Measurements from ENCODE around the gene GJA1. TPM values are rescaled to one million over a fixed set of nuclear protein-coding genes. Genes with fewer than 3 reads are reported as not detected.
"Not testable (repeated sequence)": the region's sequence is repeated elsewhere in the genome, so short reads cannot be mapped to it uniquely, and the experiment has no call there.

The GJA1 gene
- total RNA-seq, 1 experiment from 2014 or later = 120 TPM

GRCh38 chr6:121393731-121394505, 41.5 kb upstream of the GJA1 start:
- CTCF ChIA-PET = no interaction called here

GRCh38 chr6:121395736-121396135, 39.7 kb upstream of the GJA1 start:
- POLR2A ChIA-PET (ENCODE audit: low non-redundant PET) = no interaction called here
- no TSS peak for BruUV-seq (replicated peaks)
- TF ChIP-seq EZH2 (IDR thresholded peaks at IDR 0.05; ENCODE audit: borderline replicate concordance, low read depth, low read length, poor library complexity, severe bottlenecking) = no peak
- no peak for TF ChIP-seq CTCF (conservative IDR thresholded peaks at IDR 0.05; ENCODE audit: low read depth, low read length)
- Histone ChIP-seq H3K36me3 (ENCODE audit: insufficient read depth, low read length, poor library complexity, severe bottlenecking) (no peaks in the 10 kb centered on the region), H3K27me3 (replicated peaks; ENCODE audit: insufficient read depth, low read depth, low read length, poor library complexity) (no peaks in the 10 kb centered on the region), H3K4me1 (ENCODE audit: insufficient read depth, low read length, poor library complexity, severe bottlenecking) (no peaks in the 10 kb centered on the region), H3K4me3 (ENCODE audit: low read depth, low read length, poor library complexity, severe bottlenecking) (no peak overlapping the region), H3K27ac (ENCODE audit: low read depth, low read length, poor library complexity, severe bottlenecking) (no peak overlapping the region), H3K9me3 (ENCODE audit: low read depth, low read length, poor library complexity, severe bottlenecking) (no peaks in the 10 kb centered on the region)
- CTCF ChIA-PET = no interaction called here
- no peak for DNase-seq (ENCODE audit: low spot score)
- intact Hi-C loops (cut with micrococcal nuclease; ENCODE audit: unreplicated experiment) = no loop called here

More at GRCh38 chr6:121393731-121394505, 41.5 kb upstream of the GJA1 start:
- Histone ChIP-seq H3K9me3 (ENCODE audit: low read depth, low read length, poor library complexity, severe bottlenecking) (no peaks in the 10 kb centered on the region), H3K4me1 (ENCODE audit: insufficient read depth, low read length, poor library complexity, severe bottlenecking) (no peaks in the 10 kb centered on the region), H3K4me3 (ENCODE audit: low read depth, low read length, poor library complexity, severe bottlenecking) (no peak overlapping the region), H3K27me3 (replicated peaks; ENCODE audit: insufficient read depth, low read depth, low read length, poor library complexity) (no peaks in the 10 kb centered on the region), H3K27ac (ENCODE audit: low read depth, low read length, poor library complexity, severe bottlenecking) (no peak overlapping the region), H3K36me3 (ENCODE audit: insufficient read depth, low read length, poor library complexity, severe bottlenecking) (no peaks in the 10 kb centered on the region)
- no peak for DNase-seq (ENCODE audit: low spot score)
- TF ChIP-seq CTCF (conservative IDR thresholded peaks at IDR 0.05; ENCODE audit: low read depth, low read length) (no peak), EZH2 (IDR thresholded peaks at IDR 0.05; ENCODE audit: borderline replicate concordance, low read depth, low read length, poor library complexity, severe bottlenecking) (no peak)
- POLR2A ChIA-PET (ENCODE audit: low non-redundant PET) = no interaction called here
- BruUV-seq (replicated peaks) = no TSS peak
- intact Hi-C loops (cut with micrococcal nuclease; ENCODE audit: unreplicated experiment) = no loop called here

DNA sequence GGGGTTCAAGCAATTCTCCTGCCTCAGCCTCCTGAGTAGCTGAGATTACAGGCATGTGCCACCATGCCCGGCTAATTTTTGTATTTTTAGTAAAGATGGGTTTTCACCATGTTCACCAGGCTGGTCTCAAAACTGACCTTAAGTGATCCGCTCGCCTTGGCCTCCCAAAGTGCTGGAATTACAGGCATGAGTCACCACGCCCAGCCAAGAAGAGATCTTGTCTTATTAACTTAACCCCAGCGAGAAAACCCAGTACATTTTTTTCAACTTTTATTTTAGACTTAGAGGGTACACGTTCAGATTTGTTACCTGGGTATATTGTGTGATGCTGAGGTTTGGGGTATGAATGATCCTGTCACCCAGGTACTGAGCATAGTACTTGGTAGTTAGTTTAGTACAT, 38.3 kb upstream of the GJA1 start:
- H3K4me1 ChIP-seq (ENCODE audit: insufficient read depth, low read length, poor library complexity, severe bottlenecking); intact Hi-C loops (cut with micrococcal nuclease; ENCODE audit: unreplicated experiment); H3K4me3 ChIP-seq (ENCODE audit: low read depth, low read length, poor library complexity, severe bottlenecking); DNase-seq (ENCODE audit: low spot score); H3K36me3 ChIP-seq (ENCODE audit: insufficient read depth, low read length, poor library complexity, severe bottlenecking); H3K9me3 ChIP-seq (ENCODE audit: low read depth, low read length, poor library complexity, severe bottlenecking); H3K27ac ChIP-seq (ENCODE audit: low read depth, low read length, poor library complexity, severe bottlenecking); BruUV-seq (replicated peaks); POLR2A ChIA-PET (ENCODE audit: low non-redundant PET); H3K27me3 ChIP-seq (replicated peaks; ENCODE audit: insufficient read depth, low read depth, low read length, poor library complexity); CTCF ChIA-PET: not testable (repeated sequence)

DNA sequence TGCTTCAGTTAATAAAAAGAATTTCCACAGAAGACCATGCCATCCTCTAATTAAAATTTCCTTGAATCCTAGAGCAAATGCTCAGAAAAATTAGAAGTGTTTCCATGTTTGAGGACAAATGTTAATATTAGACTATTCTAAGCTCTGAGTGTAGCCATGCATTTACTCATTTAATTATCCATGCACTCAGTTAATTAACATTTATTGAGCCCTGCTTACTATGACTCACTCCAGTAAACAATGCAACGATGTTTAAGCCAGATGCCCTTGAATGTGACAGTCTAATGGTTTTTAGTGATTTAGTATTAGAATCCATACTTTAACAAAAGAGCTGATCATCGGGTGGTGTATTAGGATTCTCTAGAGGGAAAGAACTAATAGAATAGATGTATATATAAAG, 37.3 kb upstream of the GJA1 start:
- CTCF ChIA-PET = no interaction called here
- Histone ChIP-seq H3K27me3 (replicated peaks; ENCODE audit: insufficient read depth, low read depth, low read length, poor library complexity) (no peaks in the 10 kb centered on the region), H3K36me3 (ENCODE audit: insufficient read depth, low read length, poor library complexity, severe bottlenecking) (no peaks in the 10 kb centered on the region), H3K9me3 (ENCODE audit: low read depth, low read length, poor library complexity, severe bottlenecking) (no peaks in the 10 kb centered on the region), H3K4me1 (ENCODE audit: insufficient read depth, low read length, poor library complexity, severe bottlenecking) (no peaks in the 10 kb centered on the region), H3K4me3 (ENCODE audit: low read depth, low read length, poor library complexity, severe bottlenecking) (no peak overlapping the region), H3K27ac (ENCODE audit: low read depth, low read length, poor library complexity, severe bottlenecking) (no peak overlapping the region)
- peak; percentile 4 for DNase-seq (ENCODE audit: low spot score)
- BruUV-seq (replicated peaks) = no TSS peak
- intact Hi-C loops (cut with micrococcal nuclease; ENCODE audit: unreplicated experiment) = no loop called here
- POLR2A ChIA-PET (ENCODE audit: low non-redundant PET) = no interaction called here
- TF ChIP-seq EZH2 (IDR thresholded peaks at IDR 0.05; ENCODE audit: borderline replicate concordance, low read depth, low read length, poor library complexity, severe bottlenecking) = no peak
- no peak for TF ChIP-seq CTCF (conservative IDR thresholded peaks at IDR 0.05; ENCODE audit: low read depth, low read length)
